Measurements from ENCODE around the gene TAP2. TPM values are rescaled to one million over a fixed set of nuclear protein-coding genes. Genes with fewer than 3 reads are reported as not detected.

TAP2 gene
- polyA plus RNA-seq, 3 donors: 8.3 to 29.4 (median 17.8) TPM

DNA sequence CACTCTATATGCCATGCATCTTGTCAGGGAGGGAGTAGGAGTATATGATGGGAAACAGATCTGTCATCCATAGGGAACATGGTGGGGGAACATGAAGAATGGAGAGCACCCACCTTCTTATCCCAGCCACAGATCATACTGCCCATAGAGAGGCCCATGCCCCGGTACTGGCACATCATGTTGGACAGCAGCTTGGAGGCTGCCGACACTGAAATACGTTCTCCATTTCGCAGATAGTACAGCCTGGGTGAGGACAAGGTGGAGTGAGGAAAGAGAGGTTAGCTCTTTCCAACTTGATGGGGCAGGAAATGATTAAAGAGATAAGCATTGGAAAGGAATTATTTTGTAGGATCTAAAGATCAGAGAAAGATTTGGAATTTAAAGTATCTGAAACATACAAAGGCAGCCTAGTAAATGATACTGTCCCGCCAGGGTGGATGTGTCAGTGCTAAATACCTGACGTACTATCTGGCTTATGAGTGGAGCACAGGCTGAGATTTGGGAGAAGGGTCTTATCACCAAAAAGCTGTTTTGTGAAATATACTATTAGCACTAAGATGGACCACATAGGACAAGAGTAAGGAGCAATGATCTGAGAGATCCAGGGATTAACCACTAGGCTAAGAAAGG lies 3.6 kb upstream of the TAP2 start:
- 93 to 96% (median 93%) methylated on average over 6 of the region's 6 CpGs for WGBS, 3 donors
- H3K27ac ChIP-seq (ENCODE audit: low read depth, low read length): no peak overlapping the region

DNA sequence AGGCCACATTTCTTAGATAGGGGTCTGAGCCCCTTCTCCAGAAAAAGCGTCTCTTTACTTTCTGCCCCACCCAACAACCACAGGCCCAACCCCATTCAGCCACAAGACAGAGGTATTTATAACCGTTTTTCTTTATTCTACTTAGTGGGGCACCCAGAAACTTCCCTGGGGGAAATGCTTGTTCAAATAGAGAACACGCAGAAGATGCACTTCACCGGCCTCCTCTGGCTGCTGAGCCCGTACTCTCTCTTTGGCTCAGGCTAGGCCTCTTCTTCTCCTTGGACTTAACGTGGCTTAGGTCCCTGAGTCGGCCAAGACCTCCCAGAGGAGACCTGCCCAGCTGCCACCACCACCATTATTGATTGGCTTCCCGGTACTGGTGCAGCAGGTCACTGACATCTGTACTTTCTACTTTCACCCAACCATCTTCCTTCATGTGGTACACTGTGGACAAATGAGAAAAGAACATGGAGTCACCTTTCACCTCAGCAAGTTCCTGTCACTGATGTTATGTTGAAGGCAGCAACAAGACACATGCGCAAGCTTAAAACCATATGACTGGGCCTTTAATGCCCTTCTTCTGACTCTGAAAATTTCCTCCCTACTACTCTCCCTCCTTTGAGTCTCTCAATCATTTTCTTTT lies 2.2 kb upstream of the TAP2 start:
- 70 to 80% (median 76%) methylated on average over 9 of the region's 9 CpGs for WGBS, 3 donors
- no peak overlapping the region for H3K27ac ChIP-seq (ENCODE audit: low read depth, low read length)

DNA sequence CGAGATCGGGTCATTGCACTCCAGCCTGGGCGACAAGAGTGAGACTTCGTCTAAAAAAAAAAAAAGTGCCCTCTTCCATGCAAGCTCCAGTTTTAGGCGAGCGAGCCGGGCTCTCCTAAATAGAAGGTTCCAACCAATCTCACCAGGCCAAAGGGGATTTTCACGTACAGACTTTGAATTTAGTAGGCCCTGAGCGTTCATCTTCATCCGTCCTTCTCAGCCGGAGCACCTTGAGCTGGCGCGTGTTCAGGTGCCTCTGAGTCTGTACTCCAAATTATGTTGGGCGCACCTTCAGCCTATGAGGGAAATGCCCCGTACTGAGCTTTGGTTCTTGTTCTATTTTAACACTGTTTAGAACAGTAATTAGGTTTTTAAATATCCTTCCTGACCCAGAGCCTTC lies 817 bp upstream of the TAP2 start:
- no peak overlapping the region for H3K27ac ChIP-seq (ENCODE audit: low read depth, low read length)
- WGBS, 3 donors: 82 to 88% (median 85%) methylated on average over 14 to 15 of the region's 15 CpGs

DNA sequence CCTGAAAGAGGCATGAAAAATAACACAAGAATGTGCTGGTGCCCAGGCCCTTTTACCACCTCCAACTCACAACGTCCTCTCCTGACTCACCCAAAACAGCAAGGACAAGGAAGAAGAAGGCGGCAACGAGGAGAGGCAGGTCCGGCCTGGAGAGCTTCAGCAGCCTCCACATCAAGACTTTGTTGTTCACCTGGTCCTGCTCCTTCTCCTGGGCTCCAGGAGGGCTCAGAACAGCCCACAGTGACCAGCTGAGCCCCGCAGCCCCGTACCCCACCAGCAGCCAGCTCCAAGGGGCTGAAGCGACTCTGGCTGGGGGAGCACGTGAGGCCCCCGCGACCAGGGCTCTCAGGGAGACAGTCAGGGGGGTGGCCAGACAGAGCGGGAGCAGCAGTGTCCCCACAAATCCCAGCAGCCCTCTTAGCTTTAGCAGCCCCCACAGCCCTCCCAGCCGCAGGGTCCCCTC lies 857 bp downstream of the TAP2 start:
- peak overlapping the region; percentile 93 for H3K27ac ChIP-seq (ENCODE audit: low read depth, low read length)
- WGBS, 3 donors: 27 to 29% (median 28%) methylated on average over 12 of the region's 12 CpGs

DNA sequence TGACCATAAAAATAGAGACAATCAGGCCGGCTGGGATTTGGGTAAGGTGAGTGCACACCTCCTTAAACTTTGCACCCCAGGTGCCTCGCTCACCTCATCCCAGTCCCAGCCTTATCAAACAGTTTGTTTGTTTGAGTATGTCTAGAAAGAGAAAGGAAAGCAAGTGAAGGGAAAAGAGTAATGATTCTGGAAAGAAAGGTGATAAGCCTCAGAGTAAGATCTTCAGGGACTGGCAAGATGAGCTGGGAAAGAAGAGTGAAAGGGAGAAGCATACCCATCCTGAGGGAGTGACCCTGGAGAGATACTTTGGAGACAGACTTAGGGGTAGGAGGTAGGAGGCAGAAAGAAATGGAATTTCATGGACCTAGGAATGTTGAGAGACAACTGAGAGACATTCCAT lies 1.7 kb downstream of the TAP2 start:
- 84 to 93% (median 91%) methylated on average over 2 of the region's 2 CpGs for WGBS, 3 donors
- H3K27ac ChIP-seq (ENCODE audit: low read depth, low read length): no peak overlapping the region

DNA sequence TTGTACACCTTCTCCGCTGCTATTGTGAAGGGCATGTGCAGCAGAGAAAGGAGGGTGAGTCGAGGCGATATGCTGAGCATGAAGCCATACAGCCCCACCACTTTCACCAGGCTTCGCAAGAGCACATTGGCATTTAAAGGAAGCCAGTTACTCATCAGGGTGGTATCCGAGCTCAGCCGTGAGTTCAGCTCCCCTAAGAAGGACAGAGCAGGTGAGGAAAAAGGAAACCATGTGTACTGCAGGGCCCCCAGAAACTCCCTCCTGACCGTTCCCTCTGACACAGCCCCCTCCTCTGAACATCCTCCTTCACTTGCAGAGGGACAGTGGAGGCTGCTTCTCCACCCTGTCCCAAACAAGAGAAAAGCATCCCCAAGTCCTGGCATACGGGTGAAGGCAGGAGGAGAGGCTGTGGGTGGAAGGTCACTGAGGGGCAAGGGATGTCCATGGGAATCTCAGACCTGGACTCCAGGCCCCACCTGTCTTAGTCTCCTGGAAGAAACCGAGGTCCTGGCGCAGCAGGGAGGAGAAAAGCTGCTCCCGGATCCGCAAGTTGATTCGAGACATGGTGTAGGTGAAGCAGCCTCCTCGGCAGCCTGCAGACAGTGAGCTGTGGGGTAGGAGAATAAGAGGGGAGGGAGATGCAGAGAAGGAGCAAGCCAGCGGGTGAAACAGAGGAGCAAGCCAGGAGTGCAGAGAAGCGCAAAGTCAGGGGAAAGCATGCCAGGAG lies 3.2 kb downstream of the TAP2 start:
- H3K27ac ChIP-seq (ENCODE audit: low read depth, low read length): no peak overlapping the region
- WGBS, 3 donors: 95% methylated on average over 16 of the region's 16 CpGs

DNA sequence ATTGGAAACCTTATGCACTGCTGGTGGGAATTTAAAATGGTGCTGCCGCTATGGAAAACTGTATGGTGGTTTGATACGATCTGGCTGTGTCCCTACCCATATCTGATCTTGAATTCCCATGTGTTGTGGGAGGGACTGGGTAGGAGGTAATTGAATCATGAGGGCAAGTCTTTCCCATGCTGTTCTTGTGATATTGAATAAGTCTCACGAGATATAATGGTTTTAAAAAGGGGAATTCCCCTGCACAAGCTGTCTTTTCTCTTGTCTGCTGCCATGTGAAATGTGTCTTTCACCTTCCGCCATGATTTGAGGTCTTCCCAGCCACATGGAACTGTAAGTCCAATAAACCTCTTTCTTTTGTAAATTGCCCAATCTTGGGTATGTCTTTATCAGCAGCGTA lies 4.9 kb downstream of the TAP2 start:
- 75 to 86% (median 80%) methylated on average over 5 of the region's 5 CpGs for WGBS, 3 donors
- no peak overlapping the region for H3K27ac ChIP-seq (ENCODE audit: low read depth, low read length)

DNA sequence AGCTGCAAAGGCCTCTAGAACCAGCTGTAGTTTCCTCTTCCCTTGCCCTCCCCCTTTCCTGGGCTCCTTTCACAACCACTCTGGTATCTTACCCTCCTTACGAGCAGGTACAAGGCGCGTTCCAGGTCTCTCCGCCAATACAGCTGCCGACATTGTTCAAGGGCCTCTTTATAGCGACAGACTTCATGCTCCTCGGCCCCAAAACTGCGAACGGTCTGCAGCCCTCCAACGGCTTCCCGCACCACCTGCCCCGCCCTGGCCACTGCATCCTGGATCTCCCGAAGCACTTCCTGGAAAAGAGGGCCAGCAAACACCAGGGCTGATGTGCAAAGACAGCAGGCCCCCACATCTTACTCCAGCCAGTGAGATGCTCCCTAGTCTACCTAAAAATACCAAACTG lies 6.0 kb downstream of the TAP2 start:
- no peak overlapping the region for H3K27ac ChIP-seq (ENCODE audit: low read depth, low read length)
- WGBS, 3 donors: 79 to 87% (median 85%) methylated on average over 13 of the region's 13 CpGs

DNA sequence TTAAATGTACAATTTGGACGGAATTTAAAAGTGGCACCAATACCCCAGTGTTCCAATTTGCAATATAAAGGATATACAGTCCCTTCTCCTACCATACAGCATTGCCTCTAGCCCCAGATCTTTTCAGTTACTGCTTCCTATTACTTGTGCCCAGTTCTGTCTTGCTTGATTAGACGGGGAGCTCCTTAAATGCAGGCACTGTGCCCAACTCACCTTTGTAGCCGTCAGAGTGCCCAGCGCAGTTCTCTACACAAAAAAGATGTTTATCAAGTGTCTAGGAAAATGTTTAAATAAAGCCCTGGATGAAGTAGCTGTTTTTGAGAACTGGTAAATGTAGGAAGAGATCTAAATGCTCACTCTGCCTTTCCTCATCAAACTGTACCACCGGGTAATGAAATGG lies 7.6 kb downstream of the TAP2 start:
- H3K27ac ChIP-seq (ENCODE audit: low read depth, low read length): no peak overlapping the region
- WGBS, 3 donors: 79 to 93% (median 93%) methylated on average over 5 of the region's 5 CpGs

DNA sequence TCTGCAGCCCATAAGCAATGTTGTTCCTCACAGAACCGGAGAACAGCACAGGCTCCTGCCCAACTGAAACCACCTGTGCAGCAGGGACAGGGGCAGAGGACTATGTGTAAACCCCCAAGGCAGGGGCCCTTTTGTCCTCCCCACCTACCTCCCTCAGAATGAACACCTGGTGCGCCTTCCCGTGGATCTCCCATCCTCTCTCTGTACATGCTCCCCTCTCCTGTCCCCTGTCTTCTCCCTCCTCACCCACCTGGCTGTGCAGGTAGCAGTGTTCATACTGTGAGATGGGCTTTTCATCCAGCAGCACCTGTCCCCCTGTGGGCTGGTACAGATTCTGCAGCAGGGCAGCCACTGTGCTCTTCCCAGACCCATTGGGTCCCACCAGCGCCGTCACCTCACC lies 8.5 kb downstream of the TAP2 start:
- no peak overlapping the region for H3K27ac ChIP-seq (ENCODE audit: low read depth, low read length)
- 93 to 96% (median 95%) methylated on average over 5 of the region's 5 CpGs for WGBS, 3 donors

DNA sequence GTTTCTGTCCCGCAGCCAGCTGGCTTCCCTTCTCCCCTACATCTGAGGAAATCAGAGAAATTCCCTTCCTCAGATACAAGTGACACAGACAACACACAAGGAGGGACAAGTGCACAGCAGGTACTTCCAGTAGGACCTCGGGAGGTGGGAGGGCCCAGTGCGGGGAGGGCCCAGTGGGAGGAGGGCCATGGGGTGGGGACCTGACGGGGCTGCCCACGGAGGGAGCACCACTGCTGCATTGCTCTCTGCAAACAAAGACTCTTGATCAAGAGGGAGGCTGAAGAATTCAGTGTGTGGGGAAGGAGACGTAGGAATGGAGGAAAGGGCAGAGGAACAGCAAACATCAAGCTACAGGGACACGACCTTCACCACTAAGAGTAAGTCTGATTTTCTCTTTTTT lies 9.0 kb downstream of the TAP2 start:
- WGBS, 3 donors: 72 to 79% (median 75%) methylated on average over 7 of the region's 7 CpGs
- no peak overlapping the region for H3K27ac ChIP-seq (ENCODE audit: low read depth, low read length)

DNA sequence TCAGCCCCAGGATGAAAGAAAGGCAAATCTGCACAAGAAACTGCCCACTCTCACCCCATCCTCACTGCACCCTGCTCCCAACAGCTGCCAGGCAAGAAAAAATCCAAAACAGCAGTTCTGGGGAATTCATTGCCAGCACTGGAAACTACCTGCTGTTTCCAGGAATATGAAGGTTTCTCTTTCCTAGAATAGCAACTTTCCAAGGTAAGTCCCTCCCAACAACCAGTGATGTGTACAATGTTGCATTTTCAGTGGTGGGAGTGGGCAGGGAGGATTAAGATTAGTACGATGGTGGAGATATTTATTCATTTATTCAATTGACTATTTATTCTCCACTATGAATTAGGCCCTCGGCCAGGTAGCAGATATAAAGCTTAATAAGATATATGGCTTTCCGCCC lies 11.5 kb downstream of the TAP2 start:
- no peak overlapping the region for H3K27ac ChIP-seq (ENCODE audit: low read depth, low read length)
- WGBS, 3 donors: 54 to 83% (median 75%) methylated on average over 3 of the region's 3 CpGs

DNA sequence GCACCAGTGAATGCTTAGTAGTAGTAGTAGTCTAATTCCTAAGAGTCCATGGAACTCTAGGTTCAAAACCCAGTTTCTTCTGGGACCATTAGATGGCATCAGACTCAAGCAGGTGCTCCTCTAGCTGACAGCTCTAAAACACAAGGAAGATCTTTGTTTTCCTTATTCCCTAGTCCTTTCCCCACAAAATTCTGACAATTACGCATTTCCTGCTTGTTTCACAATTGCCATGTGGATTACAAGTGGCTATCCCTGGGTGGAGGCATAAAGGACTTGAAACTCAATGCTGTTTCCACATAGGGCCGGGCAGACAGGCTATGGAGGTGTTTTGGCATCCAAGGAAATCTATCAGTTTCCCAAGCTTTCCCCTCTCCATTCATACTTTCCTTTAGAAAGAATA lies 12.6 kb downstream of the TAP2 start:
- 38 to 47% (median 46%) methylated on average over 2 of the region's 2 CpGs for WGBS, 3 donors

DNA sequence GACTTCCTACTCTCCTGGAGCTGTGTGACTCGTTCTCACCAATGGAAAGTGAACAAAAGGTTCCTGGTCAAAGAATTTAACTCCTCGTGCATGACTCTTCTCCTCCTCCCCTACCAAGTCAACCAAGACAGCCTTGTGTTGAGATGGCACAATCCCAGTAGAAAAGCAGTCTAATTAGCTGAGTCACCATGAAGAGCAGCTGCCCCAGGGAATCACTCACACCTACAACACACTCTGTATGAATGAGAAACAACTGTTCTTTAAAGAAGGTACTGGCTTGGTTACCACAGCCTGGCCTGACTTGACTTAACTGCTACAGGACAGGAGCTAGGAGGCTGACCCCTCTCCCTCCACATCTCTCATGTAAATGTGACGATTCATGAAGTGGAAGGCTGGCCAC lies 18.8 kb downstream of the TAP2 start:
- no peak overlapping the region for H3K27ac ChIP-seq (ENCODE audit: low read depth, low read length)
- WGBS, 3 donors: 65 to 76% (median 70%) methylated on average over 3 of the region's 3 CpGs

More for the DNA sequence above, 12.6 kb downstream of the TAP2 start:
- H3K27ac ChIP-seq (ENCODE audit: low read depth, low read length): no peak overlapping the region

DNA sequence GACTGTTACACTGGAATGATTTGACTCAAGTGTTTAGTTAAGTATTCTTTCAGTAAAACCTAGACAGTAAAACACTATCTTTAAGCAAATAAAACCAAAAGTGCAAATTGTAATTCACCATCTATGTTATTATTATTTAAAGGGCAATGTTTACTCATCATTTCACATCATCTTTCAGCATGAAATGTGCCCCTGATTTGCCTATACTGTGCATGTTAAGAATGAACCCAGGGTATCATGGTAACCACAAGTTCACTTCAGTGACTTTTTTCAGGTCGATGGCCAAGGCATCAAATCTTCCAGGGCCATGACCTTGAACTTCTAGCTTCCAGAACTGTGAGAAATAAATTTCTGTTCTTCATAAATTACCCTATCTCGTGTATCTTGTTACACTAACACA lies 19.7 kb downstream of the TAP2 start:
- H3K27ac ChIP-seq (ENCODE audit: low read depth, low read length): no peak overlapping the region
- 61 to 84% (median 77%) methylated on average over 2 of the region's 2 CpGs for WGBS, 3 donors

DNA sequence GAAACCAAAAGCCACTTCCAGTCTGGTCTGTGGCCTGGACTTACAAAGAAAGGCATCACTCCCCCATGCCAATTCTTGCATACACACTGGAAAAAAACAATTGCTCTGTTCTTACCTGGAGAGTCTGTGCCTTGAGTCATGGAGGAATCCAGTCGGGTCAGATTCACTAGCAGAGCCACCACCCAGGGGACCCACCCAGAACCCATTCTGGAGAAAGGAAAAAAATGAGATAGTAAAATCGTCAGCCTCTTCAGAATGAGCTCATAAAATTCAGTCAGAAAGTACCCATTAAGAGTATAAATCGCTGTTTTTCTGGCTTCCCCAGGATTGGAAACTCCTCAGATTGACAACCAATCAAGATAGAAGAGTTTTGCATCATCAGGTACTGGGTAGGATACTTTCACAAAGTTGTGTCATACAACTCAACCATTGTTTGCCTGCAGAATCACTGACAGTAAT lies 21.8 kb downstream of the TAP2 start, which contains the start of gene HLA-DOB:
HLA-DOB (minus strand) TSS at position 257 of the 459 bp plus-strand sequence; CDS start at position 206, 51 bp downstream.
- H3K27ac ChIP-seq (ENCODE audit: low read depth, low read length): no peak within 1 kb of the TSS
- WGBS, 3 donors: 53 to 71% (median 57%) methylated on average over 3 of the region's 3 CpGs

DNA sequence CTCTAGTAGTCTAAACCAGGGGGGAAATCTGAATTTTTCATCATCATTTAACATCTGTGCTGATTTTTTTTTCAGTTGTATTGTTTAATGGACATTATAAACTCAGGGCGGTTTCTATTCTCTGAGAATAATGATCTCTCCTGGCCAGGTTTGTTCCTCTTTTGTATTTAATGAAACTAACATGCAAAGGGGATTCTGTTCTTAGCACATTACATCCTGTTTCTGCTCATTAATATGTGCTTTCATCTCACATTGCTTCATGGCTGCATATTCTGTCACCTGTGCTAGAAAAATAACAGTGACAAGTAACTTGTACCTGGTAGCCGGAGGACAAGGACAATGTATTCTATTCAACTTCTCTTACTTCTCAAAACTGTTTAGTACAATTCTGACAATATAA lies 22.5 kb downstream of the TAP2 start:
- H3K27ac ChIP-seq (ENCODE audit: low read depth, low read length): no peak overlapping the region
- WGBS, 3 donors: 61 to 80% (median 71%) methylated on average over 2 of the region's 2 CpGs

DNA sequence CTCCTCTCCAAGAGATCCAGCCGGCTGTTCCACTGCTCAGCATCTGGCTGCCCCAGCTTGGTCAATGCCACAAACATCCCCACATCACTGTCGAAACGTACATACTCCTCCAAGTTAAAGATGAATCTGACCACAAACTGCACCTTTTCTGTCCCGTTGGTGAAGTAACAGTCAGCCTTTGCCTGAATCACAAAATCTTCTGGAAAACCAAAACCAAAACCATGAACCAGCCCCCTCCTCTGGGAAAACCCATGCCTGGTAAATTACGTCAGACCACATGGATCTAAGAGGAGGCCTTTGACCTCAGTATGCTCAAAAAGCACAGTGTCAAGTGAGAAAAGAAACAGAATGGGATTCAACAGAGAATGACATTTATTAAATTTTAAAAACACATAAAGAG lies 23.4 kb downstream of the TAP2 start:
- H3K27ac ChIP-seq (ENCODE audit: low read depth, low read length): no peak overlapping the region
- 59 to 83% (median 65%) methylated on average over 5 of the region's 5 CpGs for WGBS, 3 donors

DNA sequence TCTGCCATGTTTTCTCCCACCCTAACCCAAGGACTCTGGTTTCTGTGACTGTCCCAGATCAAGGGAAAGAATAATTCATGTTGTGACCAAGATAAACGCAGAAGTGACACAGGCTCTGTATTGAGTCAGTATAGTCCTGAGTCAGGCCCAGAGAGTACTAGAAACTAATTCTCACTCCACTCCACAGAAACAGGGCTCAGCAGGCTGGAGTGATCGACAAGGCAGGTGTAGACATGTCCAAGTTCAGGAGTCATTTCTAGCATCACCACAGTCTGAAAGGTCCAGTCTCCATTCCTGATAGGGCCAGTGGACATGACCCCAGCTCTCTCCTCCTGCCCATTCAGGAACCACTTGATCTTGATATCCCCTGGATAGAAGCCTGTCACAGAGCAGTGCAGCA lies 24.4 kb downstream of the TAP2 start:
- H3K27ac ChIP-seq (ENCODE audit: low read depth, low read length): no peak overlapping the region
- 74 to 92% (median 88%) methylated on average over 2 of the region's 2 CpGs for WGBS, 3 donors
